Neural cell (in vitro differentiated cells): ENCODE results near the gene TTLL4. TPM values are rescaled to one million over a fixed set of nuclear protein-coding genes. Genes with fewer than 3 reads are reported as not detected.

Experiments used
- H2AFZ ChIP-seq: fragments of 200-600, 300-800 bp; sonication (generic), shearing (Covaris generic); 2 replicates; pipeline ENCODE4 v1.6.0; 2014; ENCODE audit warnings: low read depth, mild to moderate bottlenecking, antibody characterized with exemption, low read length, moderate library complexity
- H3F3A ChIP-seq: fragments of 200-600 bp; shearing (Covaris generic); 2 replicates; pipeline ENCODE4 v1.6.1; 2016; ENCODE audit warnings: mild to moderate bottlenecking, moderate library complexity, mixed read lengths, antibody characterized with exemption, low read length; ENCODE audit not compliant: insufficient read depth, poor library complexity, severe bottlenecking
- H3K27ac ChIP-seq: fragments of 200-600, 300-800 bp; sonication (generic), shearing (Covaris generic); 2 replicates; pipeline ENCODE4 v1.5.1; 2014; ENCODE audit warnings: mild to moderate bottlenecking, low read length, moderate library complexity
- H3K27me3 ChIP-seq: fragments of 300-800, 200-600 bp; sonication (generic), shearing (Covaris generic); 2 replicates; pipeline ENCODE4 v1.6.0; 2014; ENCODE audit warnings: mild to moderate bottlenecking, low read depth, low read length, moderate library complexity; ENCODE audit not compliant: insufficient read depth
- H3K36me3 ChIP-seq: fragments of 300-800, 200-600 bp; sonication (generic), shearing (Covaris generic); 2 replicates; pipeline ENCODE4 v1.5.1; 2014; ENCODE audit warnings: mild to moderate bottlenecking, antibody characterized with exemption, low read length, moderate library complexity; ENCODE audit not compliant: insufficient read depth
- H3K4me2 ChIP-seq: fragments of 300-800, 200-600 bp; sonication (generic), shearing (Covaris generic); 2 replicates; pipeline ENCODE4 v1.6.0; 2014; ENCODE audit warnings: mild to moderate bottlenecking, low read length
- H3K4me3 ChIP-seq: fragments of 300-800, 200-600 bp; sonication (generic), shearing (Covaris generic); 2 replicates; pipeline ENCODE4 v1.5.1; 2014; ENCODE audit warnings: mild to moderate bottlenecking, low read length, moderate library complexity
- H3K79me2 ChIP-seq: fragments of 200-600 bp; shearing (Covaris generic); replicated peaks from 2 replicates; pipeline ENCODE4 v1.6.0; 2014; ENCODE audit warnings: mild to moderate bottlenecking, low read length, moderate library complexity; ENCODE audit not compliant: insufficient read depth
- H3K9ac ChIP-seq: fragments of 300-800, 200-600 bp; sonication (generic), shearing (Covaris generic); 2 replicates; pipeline ENCODE4 v1.6.1; 2016; ENCODE audit warnings: mild to moderate bottlenecking, low read length, mixed read lengths
- H3K9me2 ChIP-seq: fragments of 200-600 bp; shearing (Covaris generic); 2 replicates; pipeline ENCODE4 v1.6.1; 2016; ENCODE audit warnings: mild to moderate bottlenecking, low read length, mixed read lengths; ENCODE audit not compliant: insufficient read depth
- H3K9me3 ChIP-seq: fragments of 200-600, 300-800 bp; sonication (generic), shearing (Covaris generic); 2 replicates; pipeline ENCODE4 v1.6.1; 2016; ENCODE audit warnings: mild to moderate bottlenecking, mixed run types, low read length, moderate library complexity, mixed read lengths
- H4K20me1 ChIP-seq: fragments of 200-600 bp; shearing (Covaris generic); 2 replicates; pipeline ENCODE4 v1.6.1; 2016; ENCODE audit warnings: mild to moderate bottlenecking, mixed run types; ENCODE audit not compliant: insufficient read depth
- CTCF ChIP-seq: fragments of 450-650 bp; IDR thresholded peaks from 2 replicates; pipeline ENCODE4 v1.5.1; 2014; ENCODE audit warnings: antibody characterized with exemption, mild to moderate bottlenecking, moderate library complexity; ENCODE audit not compliant: poor library complexity, severe bottlenecking
- EP300 ChIP-seq: fragments of 450-650 bp; conservative IDR thresholded peaks from 2 replicates; pipeline ENCODE4 v1.6.1; 2014; ENCODE audit warnings: antibody characterized with exemption, mild to moderate bottlenecking, moderate library complexity; ENCODE audit not compliant: poor library complexity, severe bottlenecking
- EZH2 ChIP-seq: fragments of 200-600, 300-800 bp; shearing (Covaris generic), sonication (generic); IDR thresholded peaks from 2 replicates; pipeline ENCODE4 v1.6.1; 2014; ENCODE audit warnings: antibody characterized with exemption, low read length, borderline replicate concordance, mild to moderate bottlenecking; ENCODE audit not compliant: insufficient read depth, poor library complexity, severe bottlenecking
- MXI1 ChIP-seq: fragments of 450-650 bp; conservative IDR thresholded peaks from 2 replicates; pipeline ENCODE4 v1.6.1; 2014; ENCODE audit warnings: antibody characterized with exemption, mild to moderate bottlenecking; ENCODE audit not compliant: poor library complexity, severe bottlenecking
- POLR2AphosphoS5 ChIP-seq: IDR thresholded peaks from 2 replicates; pipeline ENCODE4 v1.6.1; 2012
- RAD21 ChIP-seq: fragments of 450-650 bp; conservative IDR thresholded peaks from 2 replicates; pipeline ENCODE4 v1.6.1; 2014; ENCODE audit warnings: antibody characterized with exemption, mild to moderate bottlenecking, moderate library complexity
- REST ChIP-seq: IDR thresholded peaks from 2 replicates; pipeline ENCODE4 v1.6.1; 2012; ENCODE audit warnings: borderline replicate concordance
- SMC3 ChIP-seq: fragments of 450-650 bp; conservative IDR thresholded peaks from 2 replicates; pipeline ENCODE4 v1.6.1; 2014; ENCODE audit warnings: antibody characterized with exemption, mild to moderate bottlenecking, moderate library complexity; ENCODE audit not compliant: poor library complexity
- TAF1 ChIP-seq: IDR thresholded peaks from 2 replicates; pipeline ENCODE4 v1.6.1; 2012; ENCODE audit warnings: low read depth
- polyA plus RNA-seq: library from polyadenylated mRNA; depleted of rRNA; stranded (reverse); fragments of >200 nt; gene quantifications from 2 replicates; pipeline ENCODE4 v1.2.3, GENCODE V29; 2014

The TTLL4 gene
- polyA plus RNA-seq, 1 donor from 2014 or later, result 5.3 TPM

- Histone ChIP-seq H3K27ac (no peak overlapping the region), H3K9me3 (no peaks in the 10 kb centered on the region), H3K79me2 (no peaks in the 10 kb centered on the region), H3K9me2 (no peaks in the 10 kb centered on the region), H3K27me3 (no peaks in the 10 kb centered on the region), H3K4me2 (no peak overlapping the region), H3K9ac (no peak overlapping the region), H3K4me3 (no peak overlapping the region), H2AFZ (no peak overlapping the region), H3F3A (no peaks in the 10 kb centered on the region), H3K36me3 (no peaks in the 10 kb centered on the region), H4K20me1 (no peaks in the 10 kb centered on the region)
- TF ChIP-seq CTCF, result no peak
- TF ChIP-seq EZH2, result no peak
- TF ChIP-seq POLR2AphosphoS5, result no peak
- no peak for TF ChIP-seq SMC3
- TF ChIP-seq RAD21, result no peak
- no peak for TF ChIP-seq MXI1
- TF ChIP-seq EP300, result no peak
Observed at GRCh38 chr2:218719457-218719856, 8.8 kb downstream of the TTLL4 start.

GRCh38 chr2:218720048-218721041 lies 9.7 kb downstream of the TTLL4 start:
- Histone ChIP-seq H3K9me3 (no peaks in the 10 kb centered on the region), H3K27ac (no peak overlapping the region), H4K20me1 (no peaks in the 10 kb centered on the region), H3K27me3 (no peaks in the 10 kb centered on the region), H2AFZ (no peak overlapping the region), H3K9ac (no peak overlapping the region), H3K4me3 (no peak overlapping the region), H3F3A (no peaks in the 10 kb centered on the region), H3K79me2 (no peaks in the 10 kb centered on the region), H3K9me2 (no peaks in the 10 kb centered on the region), H3K4me2 (no peak overlapping the region), H3K36me3 (no peaks in the 10 kb centered on the region)
- TF ChIP-seq EZH2, result no peak
- TF ChIP-seq CTCF, result no peak
- TF ChIP-seq TAF1, result no peak
- TF ChIP-seq POLR2AphosphoS5, result no peak
- no peak for TF ChIP-seq MXI1
- no peak for TF ChIP-seq SMC3
- TF ChIP-seq REST, result no peak
- no peak for TF ChIP-seq RAD21
- TF ChIP-seq EP300, result no peak
